PC-3 (cell line): ENCODE results near the gene TOPBP1. TPM values are rescaled to one million over a fixed set of nuclear protein-coding genes. Genes with fewer than 3 reads are reported as not detected.
"Not testable (repeated sequence)": the region's sequence is repeated elsewhere in the genome, so short reads cannot be mapped to it uniquely, and the experiment has no call there.

ENCODE experiments used
- ATAC-seq: fragments of 200-7000 bp; cut with Tn5 transposase; 2 replicates; pipeline ENCODE4 v1.9.1; 2020; ENCODE audit warnings: mild to moderate bottlenecking, moderate library complexity
- BruUV-seq: library from RNA; stranded (reverse); fragments of 400-500 nt; replicated peaks from 2 replicates; lab custom pipeline; 2021; lab: Mats Ljungman, UMichigan
- CTCF ChIA-PET: fragments of 300-600 bp; sonication (Branson Sonifier 250); formaldehyde crosslinking; loops from one replicate; lab custom pipeline; 2022; ENCODE audit warnings: antibody characterized with exemption; lab: Charles Lee
- POLR2A ChIA-PET: fragments of 300-600 bp; sonication (Branson Sonifier 250); formaldehyde crosslinking; loops from one replicate; lab custom pipeline; 2022; ENCODE audit warnings: antibody characterized with exemption; ENCODE audit not compliant: unreplicated experiment; lab: Charles Lee
- DNase-seq: peaks from one replicate; pipeline ENCODE4 v3.0.0-alpha.2; 2015
- H2AFZ ChIP-seq: fragments of 300-600 bp; sonication (generic); 2 replicates; pipeline ENCODE4 v1.6.0; 2016; ENCODE audit warnings: antibody characterized with exemption, low read length
- H3F3A ChIP-seq: fragments of 300-600 bp; sonication (generic); one replicate; pipeline ENCODE4 v1.6.0; 2017; ENCODE audit warnings: antibody characterized with exemption, low read length, control low read depth, mild to moderate bottlenecking; ENCODE audit not compliant: unreplicated experiment
- H3K27ac ChIP-seq: fragments of 300-600 bp; sonication (generic); 2 replicates; pipeline ENCODE4 v1.5.1; 2016; ENCODE audit warnings: mild to moderate bottlenecking, low read length
- H3K27me3 ChIP-seq: fragments of 300-600 bp; sonication (generic); 2 replicates; pipeline ENCODE4 v1.6.1; 2016; ENCODE audit warnings: low read length, mixed read lengths
- H3K36me3 ChIP-seq: fragments of 300-600 bp; sonication (generic); 2 replicates; pipeline ENCODE4 v1.6.1; 2016; ENCODE audit warnings: low read depth, mixed run types, low read length, mixed read lengths
- H3K4me1 ChIP-seq: fragments of 300-600 bp; sonication (generic); 2 replicates; pipeline ENCODE4 v1.5.1; 2016; ENCODE audit warnings: low read length; ENCODE audit not compliant: insufficient read depth
- H3K4me2 ChIP-seq: fragments of 300-600 bp; sonication (generic); 2 replicates; pipeline ENCODE4 v1.6.0; 2016; ENCODE audit warnings: low read length
- H3K4me3 ChIP-seq: fragments of 300-600 bp; sonication (generic); 2 replicates; pipeline ENCODE4 v1.5.1; 2016; ENCODE audit warnings: mild to moderate bottlenecking, low read length, mixed read lengths
- H3K79me2 ChIP-seq: fragments of 300-600 bp; sonication (generic); 2 replicates; pipeline ENCODE4 v1.6.1; 2017; ENCODE audit warnings: low read length, mixed read lengths
- H3K9ac ChIP-seq: fragments of 300-600 bp; sonication (generic); 2 replicates; pipeline ENCODE4 v1.6.0; 2016; ENCODE audit warnings: mild to moderate bottlenecking, low read length
- H3K9me2 ChIP-seq: fragments of 300-600 bp; sonication (generic); replicated peaks from 2 replicates; pipeline ENCODE4 v1.6.1; 2016; ENCODE audit warnings: mixed run types, low read length, mixed read lengths
- H3K9me3 ChIP-seq: fragments of 300-600 bp; sonication (generic); 2 replicates; pipeline ENCODE4 v1.6.1; 2016; ENCODE audit warnings: low read length, mixed read lengths
- H4K20me1 ChIP-seq: fragments of 300-600 bp; sonication (generic); 2 replicates; pipeline ENCODE4 v1.6.1; 2016; ENCODE audit warnings: low read length, mixed read lengths
- CTCF ChIP-seq: fragments of 300-600 bp; sonication (generic); conservative IDR thresholded peaks from 2 replicates; pipeline ENCODE4 v1.5.1; 2017; ENCODE audit warnings: antibody characterized with exemption, low read depth, mild to moderate bottlenecking, low read length
- EZH2 ChIP-seq: fragments of 300-600 bp; sonication (generic); IDR thresholded peaks from one replicate; pipeline ENCODE4 v1.6.1; 2017; ENCODE audit warnings: antibody characterized with exemption, mild to moderate bottlenecking, low read length; ENCODE audit not compliant: unreplicated experiment
- EZH2phosphoT487 ChIP-seq: fragments of 300-600 bp; sonication (generic); IDR thresholded peaks from 2 replicates; pipeline ENCODE4 v1.6.1; 2018; ENCODE audit warnings: mild to moderate bottlenecking, antibody characterized with exemption, low read length, borderline replicate concordance
- intact Hi-C: fragments of 100-400 bp; cut with micrococcal nuclease; formaldehyde crosslinking; loops from 2 replicates; pipeline ENCODE4 v1.9.0; 2023
- total RNA-seq: library from RNA; depleted of rRNA; stranded (reverse); fragments of >200 nt; gene quantifications from 2 replicates; pipeline ENCODE4 v1.2.3, GENCODE V29; 2014; rRNA removed

The TOPBP1 gene
- total RNA-seq, 1 experiment from 2014 or later: 42.4 TPM

GRCh38 chr3:133562376-133562775, 99.4 kb downstream of the TOPBP1 start:
- ChIA-PET CTCF (no interaction called here), POLR2A (no interaction called here)
- DNase-seq (no peak), ATAC-seq (no peak)
- H3K27me3 ChIP-seq: no peaks in the 10 kb centered on the region
- H3F3A ChIP-seq: no peaks in the 10 kb centered on the region
- no peak for TF ChIP-seq EZH2phosphoT487
- no peaks in the 10 kb centered on the region for H3K9me2 ChIP-seq
- no peaks in the 10 kb centered on the region for H4K20me1 ChIP-seq
- no peak overlapping the region for H2AFZ ChIP-seq
- intact Hi-C loops: no loop called here
- peaks cover 4% of the 10 kb centered on the region; the same call in 1 of the 2 replicates for H3K4me1 ChIP-seq
- no peak overlapping the region for H3K4me3 ChIP-seq
- no peak overlapping the region for H3K9ac ChIP-seq
- no peak overlapping the region for H3K4me2 ChIP-seq
- H3K36me3 ChIP-seq: no peaks in the 10 kb centered on the region
- no peaks in the 10 kb centered on the region for H3K9me3 ChIP-seq
- no peak overlapping the region for H3K27ac ChIP-seq
- H3K79me2 ChIP-seq: no peaks in the 10 kb centered on the region
- BruUV-seq: no TSS peak

- Histone ChIP-seq H3K27ac (no peak overlapping the region), H3K27me3 (no peaks in the 10 kb centered on the region), H3K36me3 (no peaks in the 10 kb centered on the region), H3K79me2 (no peaks in the 10 kb centered on the region), H3F3A (no peaks in the 10 kb centered on the region), H3K9me3 (no peaks in the 10 kb centered on the region), H3K9me2 (no peaks in the 10 kb centered on the region), H3K4me3 (no peak overlapping the region), H3K4me2 (no peak overlapping the region), H3K4me1 (0 out of 2 replicates have a peak, but pooled peaks cover 4% of the 10 kb centered on the region), H4K20me1 (no peaks in the 10 kb centered on the region), H2AFZ (no peak overlapping the region), H3K9ac (no peak overlapping the region)
- BruUV-seq: no TSS peak
- intact Hi-C loops: no loop called here
- TF ChIP-seq CTCF: no peak
- TF ChIP-seq EZH2: no peak
- ChIA-PET CTCF (no interaction called here), POLR2A (no interaction called here)
- ATAC-seq (no peak), DNase-seq (no peak)
Measured at GRCh38 chr3:133561679-133562078, 100.1 kb downstream of the TOPBP1 start.

GRCh38 chr3:133551589-133551988, 110.2 kb downstream of the TOPBP1 start:
- CTCF ChIA-PET, POLR2A ChIA-PET: not testable (repeated sequence)

More at GRCh38 chr3:133551589-133551988, 110.2 kb downstream of the TOPBP1 start:
- ATAC-seq, H3K79me2 ChIP-seq, H3K36me3 ChIP-seq, H3K9me3 ChIP-seq, H3K27ac ChIP-seq, H3K9ac ChIP-seq, H3K9me2 ChIP-seq, H4K20me1 ChIP-seq, BruUV-seq, H2AFZ ChIP-seq, H3F3A ChIP-seq, DNase-seq, H3K4me3 ChIP-seq, H3K4me2 ChIP-seq, H3K27me3 ChIP-seq, H3K4me1 ChIP-seq, intact Hi-C loops: not testable (repeated sequence)

Other genes with a start within 250 kb of the TOPBP1 start
- gene CDV3, start 88.3 kb downstream of the TOPBP1 start, total RNA-seq: 81.4 and 90.6 TPM in 2 replicates
- gene TF, start 84.5 kb upstream of the TOPBP1 start, total RNA-seq: not detected in 2 replicates
- gene SRPRB, start 143.9 kb upstream of the TOPBP1 start, total RNA-seq: 41.1 and 43.4 TPM in 2 replicates
- gene RAB6B, start 233.9 kb upstream of the TOPBP1 start, total RNA-seq: 0.22 and 0.75 TPM in 2 replicates